Activated naive CD8-positive, alpha-beta T cell (primary cell): ENCODE data around the gene TMEM184A.

Experiments
- H3K27ac Mint-ChIP-seq: one replicate; pipeline ENCODE4 v1.8.0; 2021; ENCODE audit warnings: mixed read lengths
- H3K27me3 Mint-ChIP-seq: one replicate; pipeline ENCODE4 v1.8.0; 2021; ENCODE audit warnings: mixed read lengths
- H3K36me3 Mint-ChIP-seq: one replicate; pipeline ENCODE4 v1.8.0; 2021; ENCODE audit warnings: mixed read lengths
- H3K4me1 Mint-ChIP-seq: one replicate; pipeline ENCODE4 v1.8.0; 2021; ENCODE audit warnings: low read depth, mixed read lengths
- H3K4me3 Mint-ChIP-seq: one replicate; pipeline ENCODE4 v1.8.0; 2021; ENCODE audit warnings: mild to moderate bottlenecking, mixed read lengths
- H3K9me3 Mint-ChIP-seq: one replicate; pipeline ENCODE4 v1.8.0; 2021; ENCODE audit warnings: low read depth, mixed read lengths

Gene TMEM184A

DNA sequence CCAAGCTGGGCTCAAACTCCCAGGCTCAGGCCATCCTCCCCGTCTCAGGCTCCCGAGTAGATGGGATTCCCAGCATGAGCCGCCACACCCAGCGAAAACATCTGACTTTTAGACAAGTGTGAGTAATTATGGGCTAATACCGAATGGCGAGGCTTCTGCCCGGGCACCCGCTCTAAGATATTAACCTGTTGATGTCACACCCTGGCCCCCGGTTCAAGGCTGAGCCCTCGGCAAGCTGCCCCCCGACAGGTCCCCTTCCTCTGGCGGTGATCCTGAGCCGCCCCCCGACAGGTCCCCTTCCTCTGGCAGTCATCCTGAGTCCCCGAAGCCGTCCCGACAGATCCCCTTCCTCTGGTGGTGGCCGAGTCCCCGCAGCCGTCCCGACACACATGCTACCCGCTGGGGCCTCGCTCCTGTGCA lies 8.6 kb upstream of the TMEM184A start:
- peaks cover 12% of the 10 kb centered on the region for H3K4me1 Mint-ChIP-seq
- peaks cover 2% of the 10 kb centered on the region for H3K36me3 Mint-ChIP-seq
- no peaks in the 10 kb centered on the region for H3K9me3 Mint-ChIP-seq
- H3K4me3 Mint-ChIP-seq: no peak overlapping the region
- H3K27me3 Mint-ChIP-seq: no peaks in the 10 kb centered on the region
- H3K27ac Mint-ChIP-seq: no peak overlapping the region

- peaks cover 11% of the 10 kb centered on the region for H3K4me1 Mint-ChIP-seq
- no peaks in the 10 kb centered on the region for H3K27me3 Mint-ChIP-seq
- peaks cover 2% of the 10 kb centered on the region for H3K36me3 Mint-ChIP-seq
- no peak overlapping the region for H3K4me3 Mint-ChIP-seq
- no peaks in the 10 kb centered on the region for H3K9me3 Mint-ChIP-seq
- no peak overlapping the region for H3K27ac Mint-ChIP-seq
These were observed 8.1 kb upstream of the TMEM184A start for GRCh38 chr7:1563981-1564602.

GRCh38 chr7:1562597-1563051 lies 6.6 kb upstream of the TMEM184A start:
- Mint-ChIP-seq H3K4me1 (peaks cover 3% of the 10 kb centered on the region), H3K9me3 (no peaks in the 10 kb centered on the region), H3K27me3 (no peaks in the 10 kb centered on the region), H3K36me3 (peaks cover 2% of the 10 kb centered on the region), H3K4me3 (no peak overlapping the region), H3K27ac (no peak overlapping the region)

DNA sequence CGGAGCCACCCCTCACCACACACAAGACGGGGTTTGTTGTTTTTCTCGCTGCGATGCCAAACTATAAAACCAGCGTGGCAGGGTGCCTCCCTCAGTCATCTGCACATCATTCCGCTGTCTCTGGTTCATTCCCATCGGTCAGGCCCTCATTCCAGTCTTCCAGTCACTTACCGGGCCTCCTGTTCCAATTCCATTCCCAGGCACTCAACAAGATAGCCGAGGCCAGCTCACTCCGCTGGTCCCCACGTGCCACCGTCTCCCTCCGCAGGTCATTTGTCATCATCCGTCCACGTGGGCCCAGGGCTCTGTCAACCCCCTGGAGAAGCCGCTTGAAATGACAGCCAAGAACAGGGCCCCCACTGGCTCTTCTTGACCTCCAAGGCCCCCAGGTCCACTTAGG lies 6.1 kb upstream of the TMEM184A start:
- H3K4me3 Mint-ChIP-seq: no peak overlapping the region
- H3K4me1 Mint-ChIP-seq: peaks cover 1% of the 10 kb centered on the region
- peaks cover 2% of the 10 kb centered on the region for H3K36me3 Mint-ChIP-seq
- H3K27me3 Mint-ChIP-seq: no peaks in the 10 kb centered on the region
- no peaks in the 10 kb centered on the region for H3K9me3 Mint-ChIP-seq
- H3K27ac Mint-ChIP-seq: no peak overlapping the region

GRCh38 chr7:1561036-1561940 lies 5.3 kb upstream of the TMEM184A start:
- Mint-ChIP-seq H3K27me3 (no peaks in the 10 kb centered on the region), H3K4me1 (peaks cover 1% of the 10 kb centered on the region), H3K36me3 (no peaks in the 10 kb centered on the region), H3K9me3 (no peaks in the 10 kb centered on the region), H3K4me3 (no peak overlapping the region), H3K27ac (no peak overlapping the region)

- Mint-ChIP-seq H3K4me3 (no peak overlapping the region), H3K27ac (no peak overlapping the region), H3K27me3 (no peaks in the 10 kb centered on the region), H3K4me1 (peaks cover 2% of the 10 kb centered on the region), H3K36me3 (no peaks in the 10 kb centered on the region), H3K9me3 (no peaks in the 10 kb centered on the region)
These were observed 4.6 kb upstream of the TMEM184A start for GRCh38 chr7:1560620-1561031.

DNA sequence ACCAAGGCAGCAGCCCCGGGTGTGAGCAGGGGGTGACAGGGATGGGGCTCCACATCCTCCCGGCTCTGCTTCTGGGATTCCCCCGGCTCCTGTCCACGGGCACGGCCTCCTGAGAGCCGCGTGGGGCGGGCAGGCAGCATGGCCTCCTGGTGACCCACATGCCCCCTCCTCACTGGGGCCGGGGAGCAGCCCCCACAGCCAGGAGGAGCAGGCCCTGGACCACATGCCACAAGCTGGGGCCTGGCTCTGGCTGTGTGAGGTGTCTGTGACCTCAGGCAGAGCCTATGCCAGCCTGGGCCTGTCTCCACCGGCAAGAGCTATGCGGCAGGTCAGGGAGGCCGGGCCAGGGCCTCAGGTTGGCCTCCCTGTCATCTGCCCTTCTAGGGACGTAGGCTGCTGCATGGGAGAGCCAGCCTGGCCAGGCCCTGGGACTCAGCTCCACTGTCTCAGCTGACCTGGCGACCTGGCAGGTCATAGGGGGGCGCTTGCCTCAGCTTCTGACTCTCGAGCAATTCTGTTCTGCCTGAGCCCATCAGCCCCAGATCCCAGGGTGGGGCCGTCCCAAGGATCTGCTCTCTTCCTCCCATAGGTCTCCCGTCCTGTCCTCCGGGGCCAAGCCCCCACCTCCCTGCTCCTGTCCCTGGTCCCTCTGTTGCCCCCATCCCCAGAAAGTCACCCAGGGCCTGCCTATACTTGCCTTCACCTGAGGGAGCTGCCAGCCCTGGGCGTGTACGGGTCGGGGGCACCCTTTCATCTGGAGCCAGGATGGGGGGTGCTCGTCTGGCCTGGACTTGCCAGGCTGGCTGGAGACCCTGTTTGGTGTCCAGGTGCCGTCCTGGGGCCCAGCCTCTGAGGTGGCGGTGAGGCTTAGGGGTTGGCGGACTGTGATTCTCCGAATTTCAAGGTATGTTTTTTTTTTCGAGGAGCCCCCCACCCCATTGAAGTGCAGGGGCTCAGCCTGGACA lies 3.9 kb upstream of the TMEM184A start:
- Mint-ChIP-seq H3K27me3 (no peaks in the 10 kb centered on the region), H3K9me3 (no peaks in the 10 kb centered on the region), H3K4me1 (peaks cover 2% of the 10 kb centered on the region), H3K4me3 (no peak overlapping the region), H3K36me3 (no peaks in the 10 kb centered on the region), H3K27ac (no peak overlapping the region)

GRCh38 chr7:1558841-1559625 lies 3.0 kb upstream of the TMEM184A start:
- no peak overlapping the region for H3K4me3 Mint-ChIP-seq

DNA sequence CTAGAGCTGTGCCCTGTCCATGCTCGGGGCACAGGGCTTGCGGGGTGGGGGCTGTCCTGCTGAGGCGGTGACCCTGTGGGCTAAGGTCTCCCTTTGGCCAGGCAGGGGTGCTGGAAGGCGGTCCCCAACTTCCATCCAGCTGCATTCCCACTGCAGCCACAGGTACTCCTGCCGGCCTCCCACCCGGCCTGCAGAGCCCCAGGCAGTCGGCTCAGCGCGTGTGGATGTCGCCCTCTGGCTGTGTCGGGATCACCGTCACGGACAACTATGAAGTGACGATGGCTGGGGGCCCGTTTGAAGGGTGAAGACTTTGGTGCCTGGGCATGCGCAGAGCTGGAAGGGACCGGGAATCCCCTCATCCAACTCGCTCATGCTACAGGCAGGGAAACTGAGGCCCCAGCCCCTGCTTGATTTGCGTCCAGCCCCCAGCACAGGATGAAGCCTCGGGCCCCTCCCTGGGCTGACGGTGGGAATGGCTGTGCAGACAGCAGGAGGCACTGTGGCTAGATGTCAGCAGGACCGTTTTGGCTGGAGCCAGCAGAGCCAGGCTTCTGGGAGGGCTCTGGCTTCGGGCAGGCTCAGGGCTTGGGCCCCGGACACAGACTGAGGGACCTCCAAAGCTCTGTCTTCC lies 2.3 kb upstream of the TMEM184A start:
- no peaks in the 10 kb centered on the region for H3K9me3 Mint-ChIP-seq
- no peaks in the 10 kb centered on the region for H3K27me3 Mint-ChIP-seq
- H3K4me1 Mint-ChIP-seq: peaks cover 2% of the 10 kb centered on the region
- no peak overlapping the region for H3K27ac Mint-ChIP-seq
- H3K36me3 Mint-ChIP-seq: no peaks in the 10 kb centered on the region
- H3K4me3 Mint-ChIP-seq: no peak overlapping the region

More at GRCh38 chr7:1558841-1559625, 3.0 kb upstream of the TMEM184A start:
- no peaks in the 10 kb centered on the region for H3K36me3 Mint-ChIP-seq
- H3K27me3 Mint-ChIP-seq: no peaks in the 10 kb centered on the region
- no peak overlapping the region for H3K27ac Mint-ChIP-seq
- peaks cover 2% of the 10 kb centered on the region for H3K4me1 Mint-ChIP-seq
- H3K9me3 Mint-ChIP-seq: no peaks in the 10 kb centered on the region

DNA sequence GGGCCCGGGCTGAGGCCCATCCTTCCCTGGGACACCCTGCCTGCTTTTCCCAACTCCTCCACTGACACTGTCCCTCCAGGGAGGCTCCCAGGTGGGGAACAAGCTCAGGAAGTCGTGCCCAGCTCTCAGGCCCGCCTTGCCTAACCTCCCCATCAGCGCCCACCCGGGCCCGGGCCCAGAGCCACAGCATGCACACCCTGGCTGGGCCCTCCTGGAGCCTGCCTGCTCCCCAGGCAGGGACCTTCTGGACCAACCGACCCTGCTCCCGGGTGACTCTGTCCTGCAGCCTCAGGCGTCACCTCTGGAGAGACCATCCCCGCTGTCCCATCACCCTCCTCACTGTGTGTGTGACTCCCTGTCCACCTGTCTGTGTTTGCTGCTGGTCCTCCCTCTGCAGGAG lies 1.8 kb upstream of the TMEM184A start:
- H3K9me3 Mint-ChIP-seq: no peaks in the 10 kb centered on the region
- H3K27ac Mint-ChIP-seq: no peak overlapping the region
- no peak overlapping the region for H3K4me3 Mint-ChIP-seq
- no peaks in the 10 kb centered on the region for H3K36me3 Mint-ChIP-seq
- no peaks in the 10 kb centered on the region for H3K27me3 Mint-ChIP-seq
- peaks cover 2% of the 10 kb centered on the region for H3K4me1 Mint-ChIP-seq

- Mint-ChIP-seq H3K27me3 (no peaks in the 10 kb centered on the region), H3K9me3 (no peaks in the 10 kb centered on the region)
These were observed 1.0 kb upstream of the TMEM184A start for GRCh38 chr7:1557006-1557405.

GRCh38 chr7:1555046-1555812 lies 776 bp downstream of the TMEM184A start:
- Mint-ChIP-seq H3K4me1 (peaks cover 2% of the 10 kb centered on the region), H3K27ac (no peak overlapping the region), H3K4me3 (no peak overlapping the region), H3K9me3 (no peaks in the 10 kb centered on the region), H3K27me3 (no peaks in the 10 kb centered on the region), H3K36me3 (no peaks in the 10 kb centered on the region)

More at GRCh38 chr7:1557006-1557405, 1.0 kb upstream of the TMEM184A start:
- H3K4me1 Mint-ChIP-seq: peaks cover 2% of the 10 kb centered on the region
- no peak overlapping the region for H3K27ac Mint-ChIP-seq
- H3K4me3 Mint-ChIP-seq: no peak overlapping the region
- no peaks in the 10 kb centered on the region for H3K36me3 Mint-ChIP-seq

- H3K36me3 Mint-ChIP-seq: no peaks in the 10 kb centered on the region
- peaks cover 2% of the 10 kb centered on the region for H3K4me1 Mint-ChIP-seq
- no peak overlapping the region for H3K4me3 Mint-ChIP-seq
- no peak overlapping the region for H3K27ac Mint-ChIP-seq
- no peaks in the 10 kb centered on the region for H3K27me3 Mint-ChIP-seq
- no peaks in the 10 kb centered on the region for H3K9me3 Mint-ChIP-seq
These were observed 1.5 kb downstream of the TMEM184A start for GRCh38 chr7:1554333-1555045.
